ENCODE data around the gene PDE5A. TPM values are rescaled to one million over a fixed set of nuclear protein-coding genes. Genes with fewer than 3 reads are reported as not detected.
A peak's percentile ranks its signal among the peaks of the same experiment; 100 is the strongest.

PDE5A gene
- total RNA-seq, 1 donor from 2014 or later: 27.1 TPM

DNA sequence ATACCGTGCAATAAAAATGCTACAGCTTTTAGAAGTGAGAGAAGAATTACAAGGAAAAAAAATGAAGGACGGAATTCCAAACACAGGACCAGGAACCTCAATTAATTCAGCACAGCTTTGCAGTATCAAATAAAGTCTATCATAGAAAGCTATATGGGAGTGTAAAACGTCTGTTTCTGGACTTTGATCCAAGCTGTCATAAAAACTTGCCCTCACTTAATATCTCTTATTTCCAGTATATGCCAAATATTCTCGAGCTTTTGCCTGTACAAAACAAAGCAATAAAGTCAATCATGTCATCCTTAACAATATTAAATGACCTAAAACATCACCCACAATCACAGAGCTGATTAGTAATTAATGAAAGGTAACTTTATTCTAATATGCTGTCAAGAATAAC is 4.2 kb downstream of the PDE5A start:
- Mint-ChIP-seq H3K27me3 (ENCODE audit: low read depth) (no peaks in the 10 kb centered on the region), H3K27ac (no peak overlapping the region), H3K4me1 (peaks cover 20% of the 10 kb centered on the region), H3K36me3 (peaks cover 4% of the 10 kb centered on the region), H3K9me3 (peaks cover 4% of the 10 kb centered on the region), H3K4me3 (no peak overlapping the region)
- no peak for DNase-seq (ENCODE audit: low spot score in 2 of 2, unreplicated experiment in 2 of 2)
- TF ChIP-seq, protein P1, sequence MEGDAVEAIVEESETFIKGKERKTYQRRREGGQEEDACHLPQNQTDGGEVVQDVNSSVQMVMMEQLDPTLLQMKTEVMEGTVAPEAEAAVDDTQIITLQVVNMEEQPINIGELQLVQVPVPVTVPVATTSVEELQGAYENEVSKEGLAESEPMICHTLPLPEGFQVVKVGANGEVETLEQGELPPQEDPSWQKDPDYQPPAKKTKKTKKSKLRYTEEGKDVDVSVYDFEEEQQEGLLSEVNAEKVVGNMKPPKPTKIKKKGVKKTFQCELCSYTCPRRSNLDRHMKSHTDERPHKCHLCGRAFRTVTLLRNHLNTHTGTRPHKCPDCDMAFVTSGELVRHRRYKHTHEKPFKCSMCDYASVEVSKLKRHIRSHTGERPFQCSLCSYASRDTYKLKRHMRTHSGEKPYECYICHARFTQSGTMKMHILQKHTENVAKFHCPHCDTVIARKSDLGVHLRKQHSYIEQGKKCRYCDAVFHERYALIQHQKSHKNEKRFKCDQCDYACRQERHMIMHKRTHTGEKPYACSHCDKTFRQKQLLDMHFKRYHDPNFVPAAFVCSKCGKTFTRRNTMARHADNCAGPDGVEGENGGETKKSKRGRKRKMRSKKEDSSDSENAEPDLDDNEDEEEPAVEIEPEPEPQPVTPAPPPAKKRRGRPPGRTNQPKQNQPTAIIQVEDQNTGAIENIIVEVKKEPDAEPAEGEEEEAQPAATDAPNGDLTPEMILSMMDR (IDR thresholded peaks at IDR 0.05; ENCODE audit: unreplicated experiment): no peak

DNA sequence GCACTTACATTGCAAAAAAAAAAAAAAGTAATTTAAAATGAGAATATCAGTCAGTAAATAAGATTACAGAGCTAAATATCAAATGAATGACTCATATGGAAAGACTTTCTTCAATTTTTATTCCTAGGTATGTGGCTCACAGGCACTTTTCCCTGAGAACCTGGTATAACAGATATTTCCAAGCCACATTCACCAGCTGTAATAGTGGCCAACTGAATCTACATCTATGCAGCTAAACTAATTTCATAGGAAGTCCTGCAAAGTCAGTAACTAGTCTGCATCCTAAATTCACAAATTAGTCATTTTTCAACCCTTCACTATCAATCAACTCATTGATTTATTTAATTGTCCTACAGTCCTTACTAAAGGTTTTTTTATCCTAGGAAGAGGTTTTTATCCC is 5.6 kb downstream of the PDE5A start:
- Mint-ChIP-seq H3K4me3 (no peak overlapping the region), H3K27ac (no peak overlapping the region), H3K9me3 (peaks cover 4% of the 10 kb centered on the region), H3K4me1 (peaks cover 16% of the 10 kb centered on the region), H3K27me3 (ENCODE audit: low read depth) (no peaks in the 10 kb centered on the region), H3K36me3 (peaks cover 4% of the 10 kb centered on the region)
- TF ChIP-seq, protein P1 (IDR thresholded peaks at IDR 0.05; ENCODE audit: unreplicated experiment): no peak
- no peak for DNase-seq (ENCODE audit: low spot score in 2 of 2, unreplicated experiment in 2 of 2)

DNA sequence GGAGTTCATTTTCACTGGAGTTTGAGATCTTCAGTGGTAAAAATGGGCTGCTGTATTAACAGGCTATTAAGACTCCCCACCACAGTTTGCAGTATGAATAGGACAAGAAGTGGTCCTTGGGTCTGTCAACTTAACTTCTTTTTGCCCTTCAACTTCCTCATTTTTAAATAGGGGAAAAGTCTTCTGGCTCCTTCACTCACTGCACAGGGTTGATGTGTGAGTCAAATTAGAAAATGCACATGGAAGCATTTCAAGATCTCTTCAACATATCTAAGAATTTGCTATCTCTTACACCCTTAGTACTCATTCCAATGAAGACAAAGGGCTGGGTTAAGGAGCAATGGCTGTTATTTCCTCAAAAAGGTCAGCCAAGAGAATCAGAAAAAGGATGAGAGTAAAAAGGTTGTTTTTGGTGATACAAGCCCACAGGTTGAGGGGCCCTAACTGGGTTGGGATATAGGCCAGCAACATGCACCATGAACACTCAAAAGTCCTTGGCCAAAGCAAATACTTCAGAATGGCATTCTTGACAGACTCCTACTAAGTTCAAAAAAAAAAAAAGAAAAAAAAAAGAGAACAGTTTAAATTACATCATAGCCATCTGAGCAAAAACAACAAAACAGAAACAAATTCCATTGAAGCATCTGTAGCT is 13.4 kb downstream of the PDE5A start:
- Mint-ChIP-seq H3K9me3 (peaks cover 4% of the 10 kb centered on the region), H3K27ac (peak overlapping the region; percentile 1), H3K4me1 (peaks cover 9% of the 10 kb centered on the region), H3K27me3 (ENCODE audit: low read depth) (no peaks in the 10 kb centered on the region), H3K36me3 (peaks cover 4% of the 10 kb centered on the region), H3K4me3 (no peak overlapping the region)
- DNase-seq (ENCODE audit: low spot score in 2 of 2, unreplicated experiment in 2 of 2): no peak
- TF ChIP-seq, protein P1 (IDR thresholded peaks at IDR 0.05; ENCODE audit: unreplicated experiment): no peak

DNA sequence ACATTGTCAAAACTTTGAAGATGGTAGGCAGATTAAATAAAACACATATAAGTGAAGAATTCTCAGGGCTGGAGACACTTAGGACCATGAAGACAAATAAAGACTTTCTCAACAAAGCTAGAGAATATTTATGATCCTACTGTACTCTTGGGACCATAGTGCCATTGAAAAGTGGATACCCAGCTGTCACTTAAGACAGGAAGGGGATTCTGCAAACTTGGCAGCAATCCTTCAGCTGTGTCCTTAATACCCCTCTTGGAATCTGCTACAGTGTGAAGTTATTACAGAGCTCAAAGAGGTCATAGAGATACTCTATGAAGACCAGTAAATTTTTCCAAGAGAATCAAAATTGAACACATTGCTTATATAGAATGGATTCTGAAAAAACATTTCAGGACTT is 24.3 kb downstream of the PDE5A start:
- DNase-seq (ENCODE audit: low spot score in 2 of 2, unreplicated experiment in 2 of 2): no peak
- Mint-ChIP-seq H3K4me1 (no peaks in the 10 kb centered on the region), H3K36me3 (peaks cover 22% of the 10 kb centered on the region), H3K27me3 (ENCODE audit: low read depth) (no peaks in the 10 kb centered on the region), H3K9me3 (peaks cover 18% of the 10 kb centered on the region), H3K4me3 (no peak overlapping the region), H3K27ac (no peak overlapping the region)
- TF ChIP-seq, protein P1 (IDR thresholded peaks at IDR 0.05; ENCODE audit: unreplicated experiment): no peak

DNA sequence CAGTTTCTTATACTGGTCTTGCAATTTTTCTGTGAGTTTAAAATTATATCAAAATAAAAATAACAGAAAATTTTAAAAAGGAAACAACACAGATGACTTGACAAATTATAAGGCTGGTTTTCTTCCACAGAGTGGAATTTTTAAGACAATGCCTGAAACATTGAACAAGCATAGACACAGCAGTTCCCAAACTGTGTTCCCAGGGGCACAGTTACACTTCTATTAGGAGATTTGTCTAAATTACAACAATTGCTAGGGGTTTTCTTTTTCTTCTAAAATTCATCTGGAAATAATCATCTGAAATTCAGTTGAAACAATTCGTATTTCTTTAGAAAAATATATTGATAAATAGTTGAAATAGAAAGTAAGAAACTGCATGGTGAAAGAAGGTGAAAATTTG is 26.2 kb downstream of the PDE5A start:
- Mint-ChIP-seq H3K9me3 (peaks cover 30% of the 10 kb centered on the region), H3K36me3 (peaks cover 34% of the 10 kb centered on the region), H3K4me1 (no peaks in the 10 kb centered on the region), H3K27me3 (ENCODE audit: low read depth) (no peaks in the 10 kb centered on the region), H3K27ac (no peak overlapping the region), H3K4me3 (no peak overlapping the region)
- no peak for DNase-seq (ENCODE audit: low spot score in 2 of 2, unreplicated experiment in 2 of 2)
- TF ChIP-seq, protein P1 (IDR thresholded peaks at IDR 0.05; ENCODE audit: unreplicated experiment): no peak
